Measurements from ENCODE around the gene GRPEL1. TPM values are rescaled to one million over a fixed set of nuclear protein-coding genes. Genes with fewer than 3 reads are reported as not detected.

The GRPEL1 gene
- total RNA-seq, 2 donors from 2014 or later, result 26.7 to 40.1 TPM

GRCh38 chr4:7014815-7015214 is 53.0 kb downstream of the GRPEL1 start:
- ATAC-seq (ENCODE audit: insufficient number of reproducible peaks, low FRiP score, low read depth) (no peak), DNase-seq (ENCODE audit: low spot score) (no peak)
- H3K36me3 ChIP-seq, result peaks cover 42% of the 10 kb centered on the region
- no peaks in the 10 kb centered on the region for H3K9me3 ChIP-seq
- H3K27me3 ChIP-seq (replicated peaks; ENCODE audit: insufficient read depth), result no peaks in the 10 kb centered on the region
- no peaks in the 10 kb centered on the region for H3K4me1 ChIP-seq (ENCODE audit: control insufficient read depth in 1 of 2, low read depth in 2 of 2)
- H3K4me3 ChIP-seq, result no peak overlapping the region
- TF ChIP-seq CTCF (IDR thresholded peaks at IDR 0.05), result no peak
- no peak overlapping the region for H3K27ac ChIP-seq

- Histone ChIP-seq H3K27ac (no peak overlapping the region), H3K9me3 (no peaks in the 10 kb centered on the region), H3K4me3 (no peak overlapping the region), H3K27me3 (replicated peaks; ENCODE audit: insufficient read depth) (no peaks in the 10 kb centered on the region), H3K4me1 (ENCODE audit: control insufficient read depth in 1 of 2, low read depth in 2 of 2) (no peaks in the 10 kb centered on the region), H3K36me3 (peaks cover 48% of the 10 kb centered on the region)
- no peak for TF ChIP-seq CTCF (IDR thresholded peaks at IDR 0.05)
- no peak for ATAC-seq (ENCODE audit: insufficient number of reproducible peaks, low FRiP score, low read depth)
- DNase-seq (ENCODE audit: low spot score), result no peak
Observed at GRCh38 chr4:7013175-7013574, 54.7 kb downstream of the GRPEL1 start.

- DNase-seq (ENCODE audit: low spot score), result no peak
- Histone ChIP-seq H3K36me3 (peaks cover 44% of the 10 kb centered on the region), H3K9me3 (no peaks in the 10 kb centered on the region), H3K4me1 (ENCODE audit: control insufficient read depth in 1 of 2, low read depth in 2 of 2) (no peaks in the 10 kb centered on the region), H3K27ac (no peak overlapping the region), H3K4me3 (no peak overlapping the region), H3K27me3 (replicated peaks; ENCODE audit: insufficient read depth) (no peaks in the 10 kb centered on the region)
- ATAC-seq (ENCODE audit: insufficient number of reproducible peaks, low FRiP score, low read depth), result no peak
- no peak for TF ChIP-seq CTCF (IDR thresholded peaks at IDR 0.05)
Observed at GRCh38 chr4:7009564-7009963, 58.3 kb downstream of the GRPEL1 start.

Other genes with a start within 250 kb of the GRPEL1 start
- gene TBC1D14, start 158.2 kb downstream of the GRPEL1 start, total RNA-seq, result 10 to 100 TPM; 46.7 to 49.9 TPM
- gene TADA2B, start 24.7 kb downstream of the GRPEL1 start, total RNA-seq, result 10 to 100 TPM; 21.5 to 24.2 TPM
- gene SORCS2, start 124.5 kb upstream of the GRPEL1 start, total RNA-seq, result under 1 TPM; 0.68 to 0.92 TPM